ENCODE measurements around the gene ZNF726.
A peak's percentile ranks its signal among the peaks of the same experiment; 100 is the strongest.

The ZNF726 gene

GRCh38 chr19:23904406-23904805, 10.3 kb upstream of the ZNF726 start:
- Histone ChIP-seq H3K27me3 (no peaks in the 10 kb centered on the region), H3K9me3 (no peaks in the 10 kb centered on the region), H3K4me3 (ENCODE audit: low read depth in 1 of 2, low read length in 1 of 2) (no peak overlapping the region), H3K27ac (no peak overlapping the region), H3K4me1 (ENCODE audit: control insufficient read depth in 1 of 2, insufficient read depth in 1 of 2, low read depth in 1 of 2, low read length in 1 of 2) (no peaks in the 10 kb centered on the region), H3K36me3 (no peaks in the 10 kb centered on the region)
- TF ChIP-seq, protein P1, sequence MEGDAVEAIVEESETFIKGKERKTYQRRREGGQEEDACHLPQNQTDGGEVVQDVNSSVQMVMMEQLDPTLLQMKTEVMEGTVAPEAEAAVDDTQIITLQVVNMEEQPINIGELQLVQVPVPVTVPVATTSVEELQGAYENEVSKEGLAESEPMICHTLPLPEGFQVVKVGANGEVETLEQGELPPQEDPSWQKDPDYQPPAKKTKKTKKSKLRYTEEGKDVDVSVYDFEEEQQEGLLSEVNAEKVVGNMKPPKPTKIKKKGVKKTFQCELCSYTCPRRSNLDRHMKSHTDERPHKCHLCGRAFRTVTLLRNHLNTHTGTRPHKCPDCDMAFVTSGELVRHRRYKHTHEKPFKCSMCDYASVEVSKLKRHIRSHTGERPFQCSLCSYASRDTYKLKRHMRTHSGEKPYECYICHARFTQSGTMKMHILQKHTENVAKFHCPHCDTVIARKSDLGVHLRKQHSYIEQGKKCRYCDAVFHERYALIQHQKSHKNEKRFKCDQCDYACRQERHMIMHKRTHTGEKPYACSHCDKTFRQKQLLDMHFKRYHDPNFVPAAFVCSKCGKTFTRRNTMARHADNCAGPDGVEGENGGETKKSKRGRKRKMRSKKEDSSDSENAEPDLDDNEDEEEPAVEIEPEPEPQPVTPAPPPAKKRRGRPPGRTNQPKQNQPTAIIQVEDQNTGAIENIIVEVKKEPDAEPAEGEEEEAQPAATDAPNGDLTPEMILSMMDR (IDR thresholded peaks at IDR 0.05): no peak

GRCh38 chr19:23905771-23906170, 8.9 kb upstream of the ZNF726 start:
- no peaks in the 10 kb centered on the region for H3K27me3 ChIP-seq
- no peaks in the 10 kb centered on the region for H3K36me3 ChIP-seq
- H3K9me3 ChIP-seq: no peaks in the 10 kb centered on the region
- TF ChIP-seq, protein P1 (IDR thresholded peaks at IDR 0.05): no peak
- H3K4me1 ChIP-seq (ENCODE audit: control insufficient read depth in 1 of 2, insufficient read depth in 1 of 2, low read depth in 1 of 2, low read length in 1 of 2): no peaks in the 10 kb centered on the region
- no peak overlapping the region for H3K4me3 ChIP-seq (ENCODE audit: low read depth in 1 of 2, low read length in 1 of 2)
- H3K27ac ChIP-seq: no peak overlapping the region

- H3K4me3 ChIP-seq (ENCODE audit: low read depth in 1 of 2, low read length in 1 of 2): no peak overlapping the region
- H3K27ac ChIP-seq: no peak overlapping the region
- no peaks in the 10 kb centered on the region for H3K27me3 ChIP-seq
- TF ChIP-seq, protein P1 (IDR thresholded peaks at IDR 0.05): no peak
- H3K4me1 ChIP-seq (ENCODE audit: control insufficient read depth in 1 of 2, insufficient read depth in 1 of 2, low read depth in 1 of 2, low read length in 1 of 2): no peaks in the 10 kb centered on the region
- no peaks in the 10 kb centered on the region for H3K36me3 ChIP-seq
- H3K9me3 ChIP-seq: no peaks in the 10 kb centered on the region
Measured at GRCh38 chr19:23906835-23907234, 7.9 kb upstream of the ZNF726 start.

DNA sequence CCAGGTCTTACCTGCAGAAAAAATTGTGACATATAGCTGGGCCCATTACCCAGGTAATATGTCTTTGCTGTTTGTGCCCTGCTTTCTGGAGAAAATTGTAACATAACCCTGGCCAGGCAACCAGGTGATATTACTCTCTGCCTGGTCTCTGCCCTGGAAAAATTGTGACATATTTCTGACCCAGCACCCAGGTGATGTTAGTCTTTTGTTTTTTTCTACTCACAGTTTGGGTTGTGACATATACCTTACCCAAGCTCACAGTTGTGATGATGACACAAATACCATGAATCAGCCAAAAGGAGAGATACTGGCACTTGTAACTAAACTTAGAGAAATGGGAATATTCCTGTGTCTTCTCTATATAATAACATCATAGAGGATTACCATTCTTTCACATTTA, 6.5 kb upstream of the ZNF726 start:
- TF ChIP-seq, protein P1 (IDR thresholded peaks at IDR 0.05): no peak
- Histone ChIP-seq H3K27me3 (no peaks in the 10 kb centered on the region), H3K4me1 (ENCODE audit: control insufficient read depth in 1 of 2, insufficient read depth in 1 of 2, low read depth in 1 of 2, low read length in 1 of 2) (no peaks in the 10 kb centered on the region)

DNA sequence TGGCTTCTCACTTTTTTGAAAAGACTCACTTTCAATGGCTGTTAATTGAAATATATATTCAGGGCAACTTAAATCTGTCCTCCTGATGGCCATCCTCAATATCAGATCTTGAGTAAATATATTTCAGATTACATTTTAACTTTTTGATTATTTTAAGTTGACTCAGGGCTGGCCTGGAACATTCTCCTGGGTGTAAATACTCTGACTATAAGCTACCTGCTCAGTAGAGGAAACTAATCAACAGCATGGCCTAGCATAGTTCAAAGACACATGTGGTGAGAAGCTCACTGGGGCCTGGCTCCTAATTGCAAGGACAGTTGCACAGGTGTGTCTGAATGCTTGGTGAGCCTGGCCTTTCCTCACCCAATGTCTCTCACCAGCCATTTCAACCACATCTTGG, 5.5 kb upstream of the ZNF726 start:
- H3K27me3 ChIP-seq: no peaks in the 10 kb centered on the region
- H3K27ac ChIP-seq: no peak overlapping the region
- no peaks in the 10 kb centered on the region for H3K9me3 ChIP-seq
- TF ChIP-seq, protein P1 (IDR thresholded peaks at IDR 0.05): no peak
- no peaks in the 10 kb centered on the region for H3K36me3 ChIP-seq
- H3K4me3 ChIP-seq (ENCODE audit: low read depth in 1 of 2, low read length in 1 of 2): no peak overlapping the region
- peaks cover 0 to under 1% of the 10 kb centered on the region in 2 experiments for H3K4me1 ChIP-seq (ENCODE audit: control insufficient read depth in 1 of 2, insufficient read depth in 1 of 2, low read depth in 1 of 2, low read length in 1 of 2)

More for the DNA sequence above, 6.5 kb upstream of the ZNF726 start:
- Histone ChIP-seq H3K4me3 (ENCODE audit: low read depth in 1 of 2, low read length in 1 of 2) (no peak overlapping the region), H3K9me3 (no peaks in the 10 kb centered on the region), H3K27ac (no peak overlapping the region), H3K36me3 (no peaks in the 10 kb centered on the region)

GRCh38 chr19:23913931-23914330, 755 bp upstream of the ZNF726 start:
- no peaks in the 10 kb centered on the region for H3K27me3 ChIP-seq
- peak overlapping the region in 1 of 2 experiments; percentile 64 for H3K4me3 ChIP-seq (ENCODE audit: low read depth in 1 of 2, low read length in 1 of 2)
- no peak overlapping the region for H3K27ac ChIP-seq
- peaks cover 0 to 5% of the 10 kb centered on the region in 2 experiments for H3K4me1 ChIP-seq (ENCODE audit: control insufficient read depth in 1 of 2, insufficient read depth in 1 of 2, low read depth in 1 of 2, low read length in 1 of 2)
- no peaks in the 10 kb centered on the region for H3K9me3 ChIP-seq
- H3K36me3 ChIP-seq: no peaks in the 10 kb centered on the region
- TF ChIP-seq, protein P1 (IDR thresholded peaks at IDR 0.05): no peak
